ENCODE results near the gene TLCD3B.

TLCD3B gene

DNA sequence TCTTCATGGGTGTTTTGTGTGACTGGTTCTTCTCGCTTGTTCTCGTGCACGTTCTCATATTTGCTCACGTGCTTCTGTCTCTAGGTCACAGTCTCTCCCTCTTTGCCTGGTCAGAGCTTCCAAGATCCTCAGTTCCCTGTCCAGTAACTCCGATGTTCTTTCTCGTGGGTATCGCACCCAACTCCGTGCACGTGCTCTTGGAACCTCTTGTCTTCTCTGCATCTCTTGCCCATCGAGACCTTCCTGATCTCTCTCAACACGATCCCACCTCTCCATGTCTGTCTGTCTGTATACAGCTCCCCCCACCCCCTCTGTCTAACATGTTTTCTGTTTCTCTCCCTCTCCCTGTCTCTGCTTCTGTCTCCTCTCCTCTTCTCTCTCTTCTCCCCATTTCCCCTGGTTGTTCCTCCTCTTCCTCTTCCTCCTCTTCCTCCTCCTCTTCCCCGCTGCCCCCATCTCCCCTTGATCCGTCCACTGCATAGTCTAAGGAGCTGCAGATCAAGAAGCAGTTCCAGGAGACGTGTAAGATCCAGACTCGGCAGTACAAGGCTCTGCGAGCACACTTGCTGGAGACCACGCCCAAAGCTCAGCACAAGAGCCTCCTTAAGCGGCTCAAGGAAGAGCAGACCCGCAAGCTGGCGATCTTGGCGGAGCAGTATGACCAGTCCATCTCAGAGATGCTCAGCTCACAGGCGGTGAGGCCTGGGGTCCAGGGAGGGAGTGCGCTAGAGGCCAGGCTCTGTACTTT, 41.8 kb downstream of the TLCD3B start:
- no peaks in the 10 kb centered on the region for H3K4me1 ChIP-seq (ENCODE audit: control insufficient read depth, low read depth, low read length)
- H3K9me3 ChIP-seq (ENCODE audit: control insufficient read depth, low read depth, low read length), result no peaks in the 10 kb centered on the region
- peaks cover 45% of the 10 kb centered on the region for H3K36me3 ChIP-seq (ENCODE audit: control insufficient read depth, low read depth, low read length)
- no peak overlapping the region for H3K27ac ChIP-seq (ENCODE audit: low read length)
- H3K9ac ChIP-seq (ENCODE audit: low read length), result no peak overlapping the region
- H3K4me3 ChIP-seq (ENCODE audit: low read length), result no peak overlapping the region
- H3K27me3 ChIP-seq (ENCODE audit: control insufficient read depth, insufficient read depth, low read length), result no peaks in the 10 kb centered on the region

DNA sequence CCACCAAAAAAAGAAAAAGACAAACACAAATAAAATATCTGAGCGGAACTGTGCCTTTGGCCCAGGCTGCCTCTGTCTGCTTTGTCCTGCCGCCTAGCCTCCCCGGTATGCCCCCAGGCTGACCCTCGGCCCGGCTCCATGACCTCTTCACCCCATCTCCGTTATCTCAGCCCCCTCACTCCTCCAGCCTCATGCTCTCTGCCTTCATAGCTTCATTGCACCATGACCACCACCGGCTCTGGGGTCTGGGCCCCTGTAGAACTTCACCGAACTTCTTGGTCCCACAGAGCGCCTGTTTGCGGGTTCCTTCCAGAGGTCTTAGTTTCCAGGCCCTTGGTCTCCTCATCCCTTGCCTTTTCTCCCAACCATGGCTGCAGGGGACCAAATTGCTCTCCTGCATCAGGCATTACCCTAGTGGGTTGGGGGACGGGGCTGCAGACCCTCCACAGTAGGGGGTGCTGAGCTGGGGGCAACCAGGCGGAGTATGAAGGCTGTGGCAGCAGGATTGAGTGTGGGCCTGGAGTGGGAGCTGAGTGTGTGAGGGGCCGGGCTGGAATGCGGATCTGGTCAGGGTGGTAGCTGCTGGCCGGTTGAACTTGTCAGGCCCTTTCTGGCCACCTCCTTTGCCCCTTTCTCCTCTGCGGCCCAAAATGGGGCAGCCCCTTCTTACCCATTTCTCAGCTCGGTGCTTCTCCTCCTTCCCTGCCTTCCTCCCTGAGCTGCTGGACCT, 42.6 kb downstream of the TLCD3B start:
- Histone ChIP-seq H3K27me3 (ENCODE audit: control insufficient read depth, insufficient read depth, low read length) (no peaks in the 10 kb centered on the region), H3K36me3 (ENCODE audit: control insufficient read depth, low read depth, low read length) (peaks cover 53% of the 10 kb centered on the region), H3K9me3 (ENCODE audit: control insufficient read depth, low read depth, low read length) (no peaks in the 10 kb centered on the region), H3K4me1 (ENCODE audit: control insufficient read depth, low read depth, low read length) (no peaks in the 10 kb centered on the region), H3K9ac (ENCODE audit: low read length) (no peak overlapping the region), H3K27ac (ENCODE audit: low read length) (no peak overlapping the region), H3K4me3 (ENCODE audit: low read length) (no peak overlapping the region)

DNA sequence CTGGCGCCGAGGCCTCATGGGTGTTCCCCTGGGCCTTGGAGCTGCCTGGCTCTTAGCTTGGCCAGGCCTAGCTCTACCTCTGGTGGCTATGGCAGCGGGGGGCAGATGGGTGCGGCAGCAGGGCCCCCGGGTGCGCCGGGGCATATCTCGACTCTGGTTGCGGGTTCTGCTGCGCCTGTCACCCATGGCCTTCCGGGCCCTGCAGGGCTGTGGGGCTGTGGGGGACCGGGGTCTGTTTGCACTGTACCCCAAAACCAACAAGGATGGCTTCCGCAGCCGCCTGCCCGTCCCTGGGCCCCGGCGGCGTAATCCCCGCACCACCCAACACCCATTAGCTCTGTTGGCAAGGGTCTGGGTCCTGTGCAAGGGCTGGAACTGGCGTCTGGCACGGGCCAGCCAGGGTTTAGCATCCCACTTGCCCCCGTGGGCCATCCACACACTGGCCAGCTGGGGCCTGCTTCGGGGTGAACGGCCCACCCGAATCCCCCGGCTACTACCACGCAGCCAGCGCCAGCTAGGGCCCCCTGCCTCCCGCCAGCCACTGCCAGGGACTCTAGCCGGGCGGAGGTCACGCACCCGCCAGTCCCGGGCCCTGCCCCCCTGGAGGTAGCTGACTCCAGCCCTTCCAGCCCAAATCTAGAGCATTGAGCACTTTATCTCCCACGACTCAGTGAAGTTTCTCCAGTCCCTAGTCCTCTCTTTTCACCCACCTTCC, 43.5 kb downstream of the TLCD3B start:
- no peak overlapping the region for H3K9ac ChIP-seq (ENCODE audit: low read length)
- H3K27me3 ChIP-seq (ENCODE audit: control insufficient read depth, insufficient read depth, low read length), result no peaks in the 10 kb centered on the region
- peaks cover 55% of the 10 kb centered on the region for H3K36me3 ChIP-seq (ENCODE audit: control insufficient read depth, low read depth, low read length)
- H3K4me1 ChIP-seq (ENCODE audit: control insufficient read depth, low read depth, low read length), result no peaks in the 10 kb centered on the region
- no peaks in the 10 kb centered on the region for H3K9me3 ChIP-seq (ENCODE audit: control insufficient read depth, low read depth, low read length)
- no peak overlapping the region for H3K27ac ChIP-seq (ENCODE audit: low read length)
- H3K4me3 ChIP-seq (ENCODE audit: low read length), result no peak overlapping the region

DNA sequence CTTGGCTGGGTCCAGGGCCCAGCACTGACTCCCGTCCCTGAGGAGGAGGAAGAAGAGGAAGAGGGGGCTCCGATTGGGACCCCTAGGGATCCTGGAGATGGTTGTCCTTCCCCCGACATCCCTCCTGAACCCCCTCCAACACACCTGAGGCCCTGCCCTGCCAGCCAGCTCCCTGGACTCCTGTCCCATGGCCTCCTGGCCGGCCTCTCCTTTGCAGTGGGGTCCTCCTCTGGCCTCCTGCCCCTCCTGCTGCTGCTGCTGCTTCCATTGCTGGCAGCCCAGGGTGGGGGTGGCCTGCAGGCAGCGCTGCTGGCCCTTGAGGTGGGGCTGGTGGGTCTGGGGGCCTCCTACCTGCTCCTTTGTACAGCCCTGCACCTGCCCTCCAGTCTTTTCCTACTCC, 44.1 kb downstream of the TLCD3B start:
- H3K9me3 ChIP-seq (ENCODE audit: control insufficient read depth, low read depth, low read length), result no peaks in the 10 kb centered on the region
- H3K4me1 ChIP-seq (ENCODE audit: control insufficient read depth, low read depth, low read length), result no peaks in the 10 kb centered on the region
- no peaks in the 10 kb centered on the region for H3K27me3 ChIP-seq (ENCODE audit: control insufficient read depth, insufficient read depth, low read length)
- H3K36me3 ChIP-seq (ENCODE audit: control insufficient read depth, low read depth, low read length), result peaks cover 60% of the 10 kb centered on the region
- H3K4me3 ChIP-seq (ENCODE audit: low read length), result no peak overlapping the region
- H3K9ac ChIP-seq (ENCODE audit: low read length), result no peak overlapping the region
- H3K27ac ChIP-seq (ENCODE audit: low read length), result no peak overlapping the region

DNA sequence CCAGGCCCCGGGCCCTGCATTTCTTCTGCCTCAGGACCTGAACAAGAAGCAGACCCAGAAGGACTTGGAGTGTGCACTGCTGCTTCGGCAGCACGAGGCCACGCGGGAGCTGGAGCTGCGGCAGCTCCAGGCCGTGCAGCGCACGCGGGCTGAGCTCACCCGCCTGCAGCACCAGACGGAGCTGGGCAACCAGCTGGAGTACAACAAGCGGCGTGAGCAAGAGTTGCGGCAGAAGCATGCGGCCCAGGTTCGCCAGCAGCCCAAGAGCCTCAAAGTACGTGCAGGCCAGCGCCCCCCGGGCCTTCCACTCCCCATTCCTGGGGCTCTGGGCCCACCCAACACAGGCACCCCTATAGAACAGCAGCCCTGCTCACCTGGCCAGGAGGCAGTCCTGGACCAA, 44.8 kb downstream of the TLCD3B start:
- H3K27me3 ChIP-seq (ENCODE audit: control insufficient read depth, insufficient read depth, low read length), result no peaks in the 10 kb centered on the region
- peaks cover 67% of the 10 kb centered on the region for H3K36me3 ChIP-seq (ENCODE audit: control insufficient read depth, low read depth, low read length)
- no peak overlapping the region for H3K9ac ChIP-seq (ENCODE audit: low read length)
- H3K27ac ChIP-seq (ENCODE audit: low read length), result no peak overlapping the region
- H3K4me1 ChIP-seq (ENCODE audit: control insufficient read depth, low read depth, low read length), result no peaks in the 10 kb centered on the region
- no peaks in the 10 kb centered on the region for H3K9me3 ChIP-seq (ENCODE audit: control insufficient read depth, low read depth, low read length)
- no peak overlapping the region for H3K4me3 ChIP-seq (ENCODE audit: low read length)

DNA sequence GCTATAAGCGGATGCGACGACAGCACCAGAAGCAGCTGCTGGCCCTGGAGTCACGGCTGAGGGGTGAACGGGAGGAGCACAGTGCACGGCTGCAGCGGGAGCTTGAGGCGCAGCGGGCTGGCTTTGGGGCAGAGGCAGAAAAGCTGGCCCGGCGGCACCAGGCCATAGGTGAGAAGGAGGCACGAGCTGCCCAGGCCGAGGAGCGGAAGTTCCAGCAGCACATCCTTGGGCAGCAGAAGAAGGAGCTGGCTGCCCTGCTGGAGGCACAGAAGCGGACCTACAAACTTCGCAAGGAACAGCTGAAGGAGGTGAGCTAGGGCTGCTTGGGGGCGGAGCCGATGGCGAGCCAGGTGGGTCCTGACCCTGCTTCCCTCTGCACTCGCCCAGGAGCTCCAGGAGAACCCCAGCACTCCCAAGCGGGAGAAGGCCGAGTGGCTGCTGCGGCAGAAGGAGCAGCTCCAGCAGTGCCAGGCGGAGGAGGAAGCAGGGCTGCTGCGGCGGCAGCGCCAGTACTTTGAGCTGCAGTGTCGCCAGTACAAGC, 45.7 kb downstream of the TLCD3B start:
- no peak overlapping the region for H3K27ac ChIP-seq (ENCODE audit: low read length)
- no peaks in the 10 kb centered on the region for H3K27me3 ChIP-seq (ENCODE audit: control insufficient read depth, insufficient read depth, low read length)
- H3K36me3 ChIP-seq (ENCODE audit: control insufficient read depth, low read depth, low read length), result peaks cover 72% of the 10 kb centered on the region
- no peaks in the 10 kb centered on the region for H3K4me1 ChIP-seq (ENCODE audit: control insufficient read depth, low read depth, low read length)
- no peak overlapping the region for H3K4me3 ChIP-seq (ENCODE audit: low read length)
- no peaks in the 10 kb centered on the region for H3K9me3 ChIP-seq (ENCODE audit: control insufficient read depth, low read depth, low read length)
- H3K9ac ChIP-seq (ENCODE audit: low read length), result no peak overlapping the region

DNA sequence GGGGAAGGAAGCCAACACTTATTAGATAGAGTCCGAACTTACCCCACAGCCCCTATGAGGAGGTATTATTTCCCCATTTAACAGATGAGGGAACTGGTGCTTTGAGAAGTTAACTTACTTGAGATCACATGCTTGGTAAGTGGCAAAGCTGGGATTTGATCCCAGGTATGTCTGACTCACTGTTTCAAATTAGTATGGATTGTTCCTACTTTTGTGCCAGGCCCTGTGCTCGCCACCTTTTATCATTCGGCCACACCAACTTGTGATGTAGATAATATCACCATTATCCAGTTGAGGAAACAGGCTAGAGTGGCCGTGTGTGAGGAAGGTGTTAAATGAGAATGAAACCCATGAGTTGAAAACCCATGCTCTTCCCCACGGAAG, 46.3 kb downstream of the TLCD3B start:
- no peak overlapping the region for H3K4me3 ChIP-seq (ENCODE audit: low read length)
- no peak overlapping the region for H3K27ac ChIP-seq (ENCODE audit: low read length)
- H3K4me1 ChIP-seq (ENCODE audit: control insufficient read depth, low read depth, low read length), result no peaks in the 10 kb centered on the region
- H3K27me3 ChIP-seq (ENCODE audit: control insufficient read depth, insufficient read depth, low read length), result no peaks in the 10 kb centered on the region
- no peaks in the 10 kb centered on the region for H3K9me3 ChIP-seq (ENCODE audit: control insufficient read depth, low read depth, low read length)
- peaks cover 73% of the 10 kb centered on the region for H3K36me3 ChIP-seq (ENCODE audit: control insufficient read depth, low read depth, low read length)
- H3K9ac ChIP-seq (ENCODE audit: low read length), result no peak overlapping the region

DNA sequence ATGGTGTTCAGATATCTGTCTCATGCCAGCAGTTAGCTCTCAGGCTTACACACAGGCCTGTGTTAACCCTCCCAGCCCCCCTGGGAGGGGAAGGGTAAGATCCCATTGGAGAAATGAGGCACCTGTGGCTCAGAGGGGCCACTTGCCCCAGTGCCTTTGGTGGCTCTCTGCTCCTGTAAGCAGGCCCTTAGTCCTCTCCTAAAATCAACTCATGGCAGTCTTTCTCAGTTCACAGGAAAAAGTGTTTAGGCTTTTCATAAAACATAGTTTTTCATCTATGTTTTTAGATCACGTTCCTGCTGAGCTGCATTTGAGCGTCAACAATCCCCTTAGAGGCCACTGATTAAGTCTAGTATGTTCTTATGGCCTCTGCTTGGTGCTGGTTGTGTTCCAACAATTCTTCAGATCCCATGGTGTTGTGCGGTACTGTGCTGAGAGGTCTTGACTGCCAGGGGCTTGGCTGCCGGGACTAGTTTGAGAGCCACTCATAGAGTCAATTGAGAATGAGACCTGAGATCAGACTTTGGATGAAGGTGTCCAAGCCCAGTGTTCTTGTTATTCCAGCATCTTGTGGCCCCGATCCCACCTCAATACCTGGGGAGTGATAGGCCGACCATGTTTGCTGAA, 46.8 kb downstream of the TLCD3B start:
- Histone ChIP-seq H3K27me3 (ENCODE audit: control insufficient read depth, insufficient read depth, low read length) (no peaks in the 10 kb centered on the region), H3K9me3 (ENCODE audit: control insufficient read depth, low read depth, low read length) (no peaks in the 10 kb centered on the region), H3K9ac (ENCODE audit: low read length) (no peak overlapping the region), H3K36me3 (ENCODE audit: control insufficient read depth, low read depth, low read length) (peaks cover 78% of the 10 kb centered on the region), H3K4me3 (ENCODE audit: low read length) (no peak overlapping the region), H3K4me1 (ENCODE audit: control insufficient read depth, low read depth, low read length) (no peaks in the 10 kb centered on the region), H3K27ac (ENCODE audit: low read length) (no peak overlapping the region)

DNA sequence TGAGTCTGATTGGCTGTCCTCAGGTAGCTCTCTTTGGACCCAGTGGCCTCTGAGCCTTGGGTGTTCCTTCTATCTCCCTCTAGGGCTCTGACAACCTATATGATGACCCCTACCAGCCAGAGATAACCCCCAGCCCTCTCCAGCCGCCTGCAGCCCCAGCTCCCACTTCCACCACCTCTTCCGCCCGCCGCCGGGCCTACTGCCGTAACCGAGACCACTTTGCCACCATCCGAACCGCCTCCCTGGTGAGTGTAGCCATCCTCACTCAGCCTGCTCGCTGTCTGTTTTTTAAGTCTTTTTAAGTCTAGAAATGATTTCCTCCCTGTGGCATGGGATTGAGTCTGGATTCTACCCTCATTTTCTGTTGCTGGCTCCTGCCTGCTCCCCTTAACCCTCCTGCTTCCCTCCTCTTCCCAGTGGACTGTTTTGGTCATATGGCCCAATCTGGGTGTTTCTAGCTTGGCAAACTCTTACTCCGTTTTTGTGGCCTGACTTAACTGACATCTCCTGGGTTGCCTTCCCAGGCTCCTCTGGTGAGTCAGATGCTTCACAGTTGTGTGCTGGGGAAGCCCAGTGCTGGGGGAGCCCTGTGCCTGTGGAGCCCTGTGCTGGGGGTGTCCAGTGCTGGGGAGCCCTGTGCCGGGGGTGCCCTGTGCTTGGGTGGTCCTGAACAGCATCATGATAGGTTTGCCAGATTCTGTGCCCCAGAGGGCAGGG, 47.5 kb downstream of the TLCD3B start:
- H3K9ac ChIP-seq (ENCODE audit: low read length), result no peak overlapping the region
- H3K9me3 ChIP-seq (ENCODE audit: control insufficient read depth, low read depth, low read length), result no peaks in the 10 kb centered on the region
- no peak overlapping the region for H3K4me3 ChIP-seq (ENCODE audit: low read length)
- H3K36me3 ChIP-seq (ENCODE audit: control insufficient read depth, low read depth, low read length), result peaks cover 85% of the 10 kb centered on the region
- no peaks in the 10 kb centered on the region for H3K4me1 ChIP-seq (ENCODE audit: control insufficient read depth, low read depth, low read length)
- H3K27ac ChIP-seq (ENCODE audit: low read length), result no peak overlapping the region
- no peaks in the 10 kb centered on the region for H3K27me3 ChIP-seq (ENCODE audit: control insufficient read depth, insufficient read depth, low read length)

DNA sequence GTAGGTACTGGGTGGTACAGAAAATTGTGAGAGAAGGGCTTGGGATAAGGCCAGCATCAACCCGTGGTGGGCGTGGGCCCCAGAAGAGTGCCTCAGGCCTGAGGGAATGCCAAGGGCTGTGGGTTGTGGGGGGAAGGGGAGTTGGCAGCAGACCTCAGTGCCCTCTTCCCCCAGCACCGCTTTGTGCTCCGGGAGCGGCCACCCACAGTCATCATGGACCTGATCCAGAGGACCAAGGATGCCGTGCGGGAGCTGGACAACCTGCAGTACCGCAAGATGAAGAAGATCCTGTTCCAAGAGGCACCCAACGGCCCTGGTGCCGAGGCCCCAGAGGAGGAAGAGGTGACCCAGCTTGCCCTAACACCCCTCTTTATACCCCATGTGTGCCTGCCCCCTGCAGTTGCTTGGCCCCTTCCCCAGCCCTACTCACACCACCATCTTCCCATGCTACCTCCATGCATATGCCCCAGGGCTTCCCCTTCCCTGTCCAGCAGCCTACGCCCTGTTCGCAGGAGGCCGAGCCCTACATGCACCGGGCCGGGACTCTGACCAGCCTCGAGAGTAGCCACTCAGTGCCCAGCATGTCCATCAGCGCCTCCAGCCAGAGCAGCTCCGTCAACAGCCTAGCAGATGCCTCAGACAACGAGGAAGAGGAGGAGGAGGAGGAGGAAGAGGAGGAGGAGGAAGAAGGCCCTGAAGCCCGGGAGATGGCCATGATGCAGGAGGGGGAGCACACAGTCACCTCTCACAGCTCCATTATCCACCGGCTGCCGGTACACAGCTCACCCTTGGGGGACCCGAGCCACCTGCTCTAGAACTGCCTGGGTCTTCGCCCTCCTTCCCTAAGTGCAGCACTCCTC, 48.3 kb downstream of the TLCD3B start:
- Histone ChIP-seq H3K27me3 (ENCODE audit: control insufficient read depth, insufficient read depth, low read length) (no peaks in the 10 kb centered on the region), H3K4me1 (ENCODE audit: control insufficient read depth, low read depth, low read length) (no peaks in the 10 kb centered on the region), H3K9ac (ENCODE audit: low read length) (no peak overlapping the region), H3K4me3 (ENCODE audit: low read length) (no peak overlapping the region), H3K27ac (ENCODE audit: low read length) (no peak overlapping the region), H3K36me3 (ENCODE audit: control insufficient read depth, low read depth, low read length) (peaks cover 92% of the 10 kb centered on the region), H3K9me3 (ENCODE audit: control insufficient read depth, low read depth, low read length) (no peaks in the 10 kb centered on the region)
